ENCODE measurements around the gene APOL5.
"Not testable (repeated sequence)": the region's sequence is repeated elsewhere in the genome, so short reads cannot be mapped to it uniquely, and the experiment has no call there.

Gene APOL5

GRCh38 chr22:35712672-35713071, 5.0 kb upstream of the APOL5 start:
- DNase-seq = no peak

DNA sequence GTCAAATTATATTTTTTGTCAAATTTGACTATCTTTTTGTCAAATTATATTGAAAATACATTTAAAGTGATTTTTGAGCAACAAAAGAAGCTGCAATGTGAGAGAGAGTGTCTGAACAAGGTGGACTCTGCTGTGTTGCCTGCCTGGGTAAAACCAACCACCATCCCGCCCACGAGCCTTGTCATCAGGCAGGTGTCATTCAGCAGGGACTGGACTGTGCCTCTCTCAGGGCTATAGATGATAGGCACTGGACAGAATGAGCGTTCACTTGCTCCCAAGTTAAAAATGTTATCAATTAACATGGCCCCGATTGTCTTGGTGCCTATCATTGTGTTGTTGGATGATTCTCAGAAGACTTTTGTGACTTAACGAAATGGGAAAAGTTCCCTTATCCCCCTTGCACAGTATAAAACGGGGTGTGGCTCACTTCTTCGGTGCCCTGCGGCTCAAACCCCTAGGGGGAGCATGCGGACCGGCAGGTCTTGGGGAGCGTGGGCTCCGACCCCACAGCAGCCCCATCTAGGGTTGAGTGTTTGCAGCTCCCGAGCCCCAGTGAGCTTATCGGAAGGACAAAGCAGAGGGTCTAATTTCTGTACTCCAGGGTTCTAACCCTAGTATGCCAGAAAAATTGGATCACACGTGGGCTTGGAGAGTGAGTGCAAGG, 1.7 kb downstream of the APOL5 start:
- DNase-seq = no peak

- DNase-seq = no peak
Observed at GRCh38 chr22:35721960-35722359, 4.3 kb downstream of the APOL5 start.

DNA sequence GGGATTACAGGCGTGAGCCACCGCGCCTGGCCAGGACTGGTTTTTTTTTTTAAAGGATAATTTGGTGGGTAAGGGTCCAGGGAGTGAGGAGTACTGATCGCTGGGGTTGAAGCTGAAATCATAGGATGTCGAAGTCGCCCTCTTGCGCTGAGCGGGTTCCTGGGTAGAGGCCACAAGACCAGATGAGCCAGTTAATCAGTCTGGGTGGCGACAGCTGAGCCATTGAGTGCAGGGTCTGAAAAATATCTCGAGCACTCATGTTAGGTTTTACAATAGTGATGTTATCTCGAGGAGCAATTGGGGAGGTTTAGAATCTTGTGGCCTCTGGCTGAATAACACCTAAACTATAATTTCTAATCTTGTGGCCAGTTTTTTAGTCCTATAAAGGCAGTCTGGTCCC, 7.8 kb downstream of the APOL5 start:
- no peak for DNase-seq

DNA sequence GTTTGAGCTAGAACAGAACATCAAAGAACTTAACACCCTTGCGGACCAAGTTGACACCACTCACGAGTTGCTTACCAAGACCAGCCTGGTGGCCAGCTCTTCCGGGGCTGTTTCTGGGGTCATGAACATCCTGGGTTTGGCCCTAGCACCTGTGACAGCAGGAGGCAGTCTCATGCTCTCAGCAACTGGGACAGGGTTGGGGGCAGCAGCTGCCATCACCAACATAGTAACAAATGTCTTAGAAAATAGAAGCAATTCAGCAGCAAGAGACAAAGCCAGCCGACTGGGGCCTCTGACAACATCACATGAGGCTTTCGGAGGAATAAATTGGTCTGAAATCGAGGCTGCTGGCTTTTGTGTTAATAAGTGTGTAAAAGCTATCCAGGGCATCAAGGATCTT, 8.7 kb downstream of the APOL5 start:
- DNase-seq = no peak

GRCh38 chr22:35726933-35727332, 9.3 kb downstream of the APOL5 start:
- DNase-seq = no peak

DNA sequence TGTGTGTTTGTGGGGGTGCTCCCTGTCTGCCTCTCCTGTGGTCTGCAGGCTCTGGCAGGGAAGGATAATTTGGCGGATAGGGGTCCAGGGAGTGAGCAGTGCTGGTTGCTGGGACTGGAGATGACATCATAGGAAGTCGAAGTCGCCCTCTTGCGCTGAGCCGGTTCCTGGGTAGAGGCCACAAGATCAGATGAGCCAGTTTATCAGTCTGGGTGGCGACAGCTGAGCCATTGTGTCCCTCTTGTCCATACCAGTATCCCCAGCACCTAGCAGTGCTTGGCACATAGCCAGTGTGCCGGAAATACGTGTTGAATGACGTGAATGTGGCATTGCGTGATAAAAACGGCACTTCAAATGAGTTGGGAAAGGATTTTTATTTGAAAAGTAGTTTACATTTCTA, 9.8 kb downstream of the APOL5 start:
- DNase-seq = no peak

- no peak for DNase-seq
Observed at GRCh38 chr22:35728639-35729308, 11.1 kb downstream of the APOL5 start.

GRCh38 chr22:35729309-35729698, 11.6 kb downstream of the APOL5 start:
- no peak for DNase-seq

GRCh38 chr22:35731321-35731720, 13.6 kb downstream of the APOL5 start:
- DNase-seq = no peak

GRCh38 chr22:35732116-35732515, 14.4 kb downstream of the APOL5 start:
- no peak for DNase-seq

DNA sequence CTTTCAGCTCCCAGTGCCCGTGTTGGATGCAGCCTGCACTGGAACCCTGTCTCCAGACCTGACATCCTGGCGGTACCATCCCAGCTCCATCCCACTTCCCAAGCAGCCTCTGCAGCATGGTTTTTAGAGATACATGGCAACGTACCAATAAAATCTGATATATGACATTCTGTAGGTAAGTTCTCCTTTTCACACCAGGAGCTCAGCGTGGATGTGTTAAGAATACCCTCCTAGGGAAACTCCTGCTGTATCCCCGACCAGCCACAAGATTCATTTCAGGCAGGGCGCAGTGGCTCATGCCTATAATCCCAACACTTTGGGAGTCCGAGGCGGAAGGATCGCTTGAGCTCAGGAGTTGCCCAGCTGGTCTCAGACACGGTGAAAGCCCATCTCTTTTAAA, 15.4 kb downstream of the APOL5 start:
- DNase-seq = no peak

DNA sequence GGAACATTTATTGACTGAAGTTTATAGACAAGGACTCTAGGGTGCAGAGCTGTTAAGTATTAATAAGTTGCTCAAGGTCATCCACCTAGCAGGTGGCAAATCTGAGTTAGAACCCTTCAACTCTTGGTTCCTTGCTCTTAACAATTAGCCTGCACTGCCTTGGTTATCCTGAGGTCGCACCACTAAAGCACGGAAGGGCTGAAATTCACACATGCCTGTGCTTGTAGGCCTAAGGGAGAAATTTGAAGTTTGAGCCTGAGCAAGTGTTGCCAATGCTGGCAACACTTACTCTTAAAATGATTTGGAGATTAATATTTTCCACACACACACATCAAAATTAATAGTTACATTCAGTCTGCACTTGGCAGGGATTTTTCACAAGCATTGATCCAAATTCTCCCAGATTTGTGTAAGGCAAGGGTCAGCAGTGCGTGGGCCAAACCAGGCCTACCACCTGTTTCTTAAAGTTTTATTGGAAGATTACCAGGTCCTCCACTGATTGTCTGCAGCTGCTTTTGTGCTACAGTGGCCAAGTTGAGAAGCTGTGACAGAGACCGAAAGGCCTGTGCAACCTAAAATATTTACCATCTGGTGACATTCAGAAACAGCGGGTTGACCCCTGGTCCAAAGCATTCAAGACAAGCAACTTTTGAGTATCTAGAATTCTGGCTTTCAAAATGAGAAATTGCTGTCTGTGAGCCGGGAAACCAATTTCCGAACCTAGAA, 16.3 kb downstream of the APOL5 start:
- DNase-seq = no peak

- DNase-seq = no peak
Observed at GRCh38 chr22:35734517-35734827, 16.8 kb downstream of the APOL5 start.

GRCh38 chr22:35735542-35735941, 17.9 kb downstream of the APOL5 start:
- no peak for DNase-seq

GRCh38 chr22:35736166-35736565, 18.5 kb downstream of the APOL5 start:
- DNase-seq = no peak

DNA sequence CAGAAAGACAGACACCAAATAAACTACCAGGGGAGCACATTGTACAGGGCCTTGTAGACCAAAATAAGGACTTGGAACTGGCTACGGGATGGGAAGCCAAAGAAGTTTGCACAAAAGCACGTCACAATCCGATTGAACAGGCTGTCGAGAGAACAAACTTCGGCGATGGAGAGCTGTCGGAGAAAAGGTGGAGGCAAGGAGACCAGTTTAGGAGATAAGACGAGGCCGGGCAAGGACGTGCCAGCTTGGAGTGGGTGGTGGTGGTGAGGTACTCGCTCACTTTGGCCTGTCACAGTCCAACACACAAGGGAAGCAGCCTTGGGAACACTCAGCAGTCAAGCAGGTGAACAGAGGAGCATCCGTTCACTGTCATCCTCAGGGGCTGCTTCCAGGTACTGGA, 19.0 kb downstream of the APOL5 start:
- DNase-seq = no peak

DNA sequence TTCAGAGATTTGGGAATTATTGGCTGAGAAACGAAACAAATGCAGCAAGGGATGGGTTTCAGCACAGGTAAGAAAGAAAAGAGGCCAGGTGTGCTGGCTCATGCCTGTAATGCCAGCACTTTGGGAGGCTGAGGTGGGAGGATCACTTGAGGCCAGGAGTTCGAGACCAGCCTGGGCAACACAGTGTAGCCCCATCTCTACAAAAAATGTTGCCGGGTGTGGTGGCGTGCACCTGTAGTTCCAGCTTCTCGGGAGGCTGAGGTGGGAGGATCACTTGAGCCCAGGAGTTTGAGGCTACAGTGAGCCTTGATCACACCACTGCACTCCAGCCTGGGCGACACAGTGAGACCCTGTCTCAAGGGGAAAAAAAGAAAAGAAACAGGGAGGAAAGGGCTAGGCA, 20.2 kb downstream of the APOL5 start:
- not testable (repeated sequence) for DNase-seq

- no peak for DNase-seq
Observed at GRCh38 chr22:35739076-35739930, 21.6 kb downstream of the APOL5 start.

DNA sequence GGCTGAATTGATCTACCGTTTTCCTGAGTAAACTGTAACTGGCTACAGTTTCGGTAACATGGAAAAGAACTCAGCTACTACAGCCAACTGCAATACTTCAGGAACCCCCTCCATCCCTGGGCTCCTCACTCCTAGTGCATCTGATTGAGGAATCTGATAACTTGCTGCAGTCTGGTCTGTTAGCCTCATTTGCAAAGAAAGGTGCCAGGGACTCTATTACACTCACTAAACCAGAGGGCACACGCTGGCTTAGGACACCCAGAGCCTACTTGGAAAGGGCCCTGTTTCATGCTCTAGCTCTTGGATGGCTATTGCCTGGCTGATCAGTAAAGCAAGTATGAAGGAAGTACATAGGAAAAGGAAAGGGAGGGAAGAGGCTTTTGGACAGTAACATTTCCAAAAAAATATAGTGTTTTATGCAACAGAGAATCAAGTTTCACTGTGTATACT, 22.3 kb downstream of the APOL5 start:
- no peak for DNase-seq

- no peak for DNase-seq
Observed at GRCh38 chr22:35740616-35741015, 22.9 kb downstream of the APOL5 start.

DNA sequence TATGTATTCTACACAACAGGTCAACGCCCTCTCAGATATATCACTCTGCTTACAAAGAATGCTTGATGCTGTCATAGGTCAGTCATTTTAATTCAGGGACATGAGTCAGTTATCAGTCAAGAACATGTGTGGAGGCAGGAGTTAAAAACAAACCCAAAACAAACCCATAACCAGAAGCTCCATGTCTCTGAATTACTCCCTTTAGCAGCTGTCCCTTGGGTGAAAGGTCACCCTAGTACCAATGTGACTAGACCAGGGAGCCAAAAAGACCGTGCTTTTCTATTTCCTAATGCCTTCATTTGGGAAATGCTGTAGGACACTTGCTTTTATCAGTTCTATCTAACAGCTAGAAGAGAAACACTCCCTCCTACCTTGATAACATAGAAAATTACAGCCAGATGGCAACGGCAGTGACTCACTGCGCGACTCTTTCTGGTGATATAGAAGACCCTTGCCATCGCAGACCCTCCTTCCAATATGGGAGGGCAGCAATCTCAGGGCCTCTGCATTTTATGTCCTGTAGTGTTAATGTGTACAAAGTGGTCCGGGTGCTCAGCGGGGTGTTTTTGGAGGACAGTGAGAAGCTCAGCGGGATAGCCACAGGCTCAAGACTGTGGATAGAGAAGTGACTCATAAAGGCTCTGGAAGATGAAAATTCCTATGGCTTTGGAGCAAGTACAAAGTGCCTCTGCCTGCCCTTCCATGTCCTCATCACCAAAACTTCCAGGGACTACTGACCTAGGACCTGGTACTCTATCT, 24.8 kb downstream of the APOL5 start:
- DNase-seq = no peak
